HEK293 (cell line): ENCODE measurements around the gene ROBO1.

Experiments
- CTCF ChIA-PET: fragments of 350-600 bp; formaldehyde crosslinking; extraction: SDS; loops from one replicate; lab custom pipeline; 2021; ENCODE audit warnings: antibody characterized with exemption; lab: Yijun Ruan, JAX
- POLR2A ChIA-PET: fragments of 300-600 bp; formaldehyde crosslinking; extraction: SDS; loops from one replicate; lab custom pipeline; 2020; ENCODE audit warnings: antibody characterized with exemption, inconsistent platforms; lab: Yijun Ruan, JAX
- H3K27ac ChIP-seq: fragments of 200-500 bp; sonication (Bioruptor generic); 2 replicates; pipeline ENCODE4 v1.5.1; 2014; ENCODE audit warnings: low read depth, low read length, control low read depth, inconsistent platforms; ENCODE audit errors: extremely low read depth
- H3K36me3 ChIP-seq, 2 experiments: fragments of 200-500 bp in 1 of 2; sonication (Bioruptor generic) in 1 of 2; 1 replicate in 1 of 2; 2 replicates in 1 of 2; pipeline ENCODE4 v1.5.1; 2014 to 2017; ENCODE audit warnings: inconsistent platforms in 2 of 2, low read length in 2 of 2; ENCODE audit not compliant: control insufficient read depth in 2 of 2, insufficient read depth in 1 of 2
- H3K4me1 ChIP-seq: fragments of 200-500 bp; sonication (Bioruptor generic); 2 replicates; pipeline ENCODE4 v1.5.1; 2014; ENCODE audit warnings: mild to moderate bottlenecking, low read length, inconsistent platforms; ENCODE audit not compliant: control insufficient read depth, insufficient read depth
- H3K4me3 ChIP-seq: 2 replicates; pipeline ENCODE4 v1.5.1; 2011; ENCODE audit warnings: low read depth, mild to moderate bottlenecking, control low read depth, low read length, moderate library complexity
- H3K9me3 ChIP-seq: fragments of 200-500 bp; sonication (Bioruptor generic); 2 replicates; pipeline ENCODE4 v1.5.1; 2014; ENCODE audit warnings: low read depth, low read length, inconsistent platforms; ENCODE audit not compliant: control insufficient read depth, insufficient read depth
- BCL11A ChIP-seq: fragments of 450-650 bp; formaldehyde crosslinking; IDR thresholded peaks from 2 replicates; pipeline ENCODE4 v1.5.1; 2016; ENCODE audit warnings: low read depth, missing biosample characterization, missing genetic modification characterization
- BCL6B ChIP-seq: fragments of 450-650 bp; formaldehyde crosslinking; IDR thresholded peaks from 2 replicates; pipeline ENCODE4 v1.5.1; 2017; ENCODE audit warnings: missing biosample characterization, missing genetic modification characterization
- EGR2 ChIP-seq: fragments of 450-650 bp; formaldehyde crosslinking; IDR thresholded peaks from 2 replicates; pipeline ENCODE4 v1.5.1; 2016; ENCODE audit warnings: low read depth, missing biosample characterization, missing genetic modification characterization
- HOXD13 ChIP-seq: sonication (generic); formaldehyde crosslinking; IDR thresholded peaks from 2 replicates; pipeline ENCODE4 v1.8.0; 2022; ENCODE audit warnings: missing genetic modification reagents, borderline replicate concordance
- MZF1 ChIP-seq: fragments of 450-650 bp; formaldehyde crosslinking; IDR thresholded peaks from 2 replicates; pipeline ENCODE4 v1.5.1; 2017; ENCODE audit warnings: missing biosample characterization, missing genetic modification characterization, borderline replicate concordance
- PRDM1 ChIP-seq: fragments of 450-650 bp; formaldehyde crosslinking; IDR thresholded peaks from 2 replicates; pipeline ENCODE4; 2016; ENCODE audit warnings: missing biosample characterization, missing genetic modification characterization
- PRDM4 ChIP-seq: fragments of 450-650 bp; formaldehyde crosslinking; IDR thresholded peaks from 2 replicates; pipeline ENCODE4 v1.5.1; 2017; ENCODE audit warnings: missing biosample characterization, missing genetic modification characterization
- ZBTB1 ChIP-seq: fragments of 450-650 bp; formaldehyde crosslinking; IDR thresholded peaks from 2 replicates; pipeline ENCODE4 v1.5.1; 2016; ENCODE audit warnings: missing biosample characterization, missing genetic modification characterization
- ZBTB48 ChIP-seq: fragments of 450-650 bp; formaldehyde crosslinking; IDR thresholded peaks from 2 replicates; pipeline ENCODE4 v1.5.1; 2016; ENCODE audit warnings: missing biosample characterization, missing genetic modification characterization
- ZBTB8A ChIP-seq: fragments of 450-650 bp; formaldehyde crosslinking; IDR thresholded peaks from 2 replicates; pipeline ENCODE4 v1.5.1; 2016; ENCODE audit warnings: missing biosample characterization, missing genetic modification characterization
- ZNF121 ChIP-seq: fragments of 450-650 bp; formaldehyde crosslinking; IDR thresholded peaks from 2 replicates; pipeline ENCODE4 v1.5.1; 2016; ENCODE audit warnings: missing biosample characterization, missing genetic modification characterization
- ZNF239 ChIP-seq: fragments of 450-650 bp; formaldehyde crosslinking; IDR thresholded peaks from 2 replicates; pipeline ENCODE4 v1.5.1; 2016; ENCODE audit warnings: missing biosample characterization, missing genetic modification characterization
- ZNF26 ChIP-seq: fragments of 450-650 bp; formaldehyde crosslinking; IDR thresholded peaks from 2 replicates; pipeline ENCODE4 v1.5.1; 2016; ENCODE audit warnings: missing biosample characterization, missing genetic modification characterization
- ZNF266 ChIP-seq: fragments of 450-650 bp; formaldehyde crosslinking; IDR thresholded peaks from 2 replicates; pipeline ENCODE4 v1.5.1; 2016; ENCODE audit warnings: missing biosample characterization, missing genetic modification characterization, low read depth
- ZNF335 ChIP-seq: fragments of 450-650 bp; formaldehyde crosslinking; conservative IDR thresholded peaks from 2 replicates; pipeline ENCODE4 v1.5.1; 2016; ENCODE audit warnings: missing biosample characterization, missing genetic modification characterization
- ZNF37A ChIP-seq: fragments of 450-650 bp; IDR thresholded peaks from 2 replicates; pipeline ENCODE4 v1.5.1; 2018; ENCODE audit warnings: missing biosample characterization, missing genetic modification characterization
- ZNF394 ChIP-seq: fragments of 450-650 bp; formaldehyde crosslinking; IDR thresholded peaks from 2 replicates; pipeline ENCODE4 v1.5.1; 2016; ENCODE audit warnings: missing biosample characterization, missing genetic modification characterization, mild to moderate bottlenecking, moderate library complexity, borderline replicate concordance
- ZNF398 ChIP-seq: fragments of 450-650 bp; formaldehyde crosslinking; IDR thresholded peaks from 2 replicates; pipeline ENCODE4 v1.5.1; 2017; ENCODE audit warnings: missing biosample characterization, missing genetic modification characterization
- ZNF571 ChIP-seq: fragments of 450-650 bp; formaldehyde crosslinking; IDR thresholded peaks from 2 replicates; pipeline ENCODE4 v1.5.0; 2017; ENCODE audit warnings: missing biosample characterization, missing genetic modification characterization
- ZNF621 ChIP-seq: fragments of 450-650 bp; formaldehyde crosslinking; IDR thresholded peaks from 2 replicates; pipeline ENCODE4 v1.5.1; 2017; ENCODE audit warnings: missing biosample characterization, missing genetic modification characterization
- ZNF629 ChIP-seq: fragments of 450-650 bp; formaldehyde crosslinking; IDR thresholded peaks from 2 replicates; pipeline ENCODE4 v1.5.1; 2017; ENCODE audit warnings: missing biosample characterization, missing genetic modification characterization
- ZNF776 ChIP-seq: fragments of 450-650 bp; formaldehyde crosslinking; IDR thresholded peaks from 2 replicates; pipeline ENCODE4 v1.5.0; 2017; ENCODE audit warnings: missing biosample characterization, missing genetic modification characterization, borderline replicate concordance
- ZNF791 ChIP-seq: fragments of 450-650 bp; formaldehyde crosslinking; IDR thresholded peaks from 2 replicates; pipeline ENCODE4 v1.5.1; 2016; ENCODE audit warnings: missing biosample characterization, missing genetic modification characterization
- ZNF837 ChIP-seq: fragments of 450-650 bp; formaldehyde crosslinking; IDR thresholded peaks from 2 replicates; pipeline ENCODE4 v1.5.1; 2016; ENCODE audit warnings: missing biosample characterization, missing genetic modification characterization
- ZSCAN23 ChIP-seq: fragments of 450-650 bp; formaldehyde crosslinking; IDR thresholded peaks from 2 replicates; pipeline ENCODE4 v1.5.1; 2016; ENCODE audit warnings: missing biosample characterization, missing genetic modification characterization
- TF ChIP-seq, protein P1 (sequence below): fragments of 450-650 bp; formaldehyde crosslinking; IDR thresholded peaks from 2 replicates; pipeline ENCODE4 v1.5.1; 2017; ENCODE audit warnings: missing biosample characterization, mild to moderate bottlenecking, missing genetic modification characterization, moderate library complexity
- TF ChIP-seq, protein P2 (sequence below): sonication (generic); formaldehyde crosslinking; IDR thresholded peaks from 2 replicates; pipeline ENCODE4 v1.8.1; 2022; ENCODE audit warnings: mild to moderate bottlenecking, moderate library complexity, missing genetic modification reagents

The ROBO1 gene

GRCh38 chr3:78994174-78995027, 773.4 kb downstream of the ROBO1 start (continued):
- TF ChIP-seq ZNF394 (tag by site-specific recombination), result no peak
- no peak; the same call in 1 of the 2 replicates for TF ChIP-seq PRDM1 (tag by site-specific recombination)
- TF ChIP-seq ZNF121 (tag by site-specific recombination), result no peak
- peak; percentile 69 for TF ChIP-seq ZNF629 (tag by site-specific recombination)
- TF ChIP-seq, protein P1, sequence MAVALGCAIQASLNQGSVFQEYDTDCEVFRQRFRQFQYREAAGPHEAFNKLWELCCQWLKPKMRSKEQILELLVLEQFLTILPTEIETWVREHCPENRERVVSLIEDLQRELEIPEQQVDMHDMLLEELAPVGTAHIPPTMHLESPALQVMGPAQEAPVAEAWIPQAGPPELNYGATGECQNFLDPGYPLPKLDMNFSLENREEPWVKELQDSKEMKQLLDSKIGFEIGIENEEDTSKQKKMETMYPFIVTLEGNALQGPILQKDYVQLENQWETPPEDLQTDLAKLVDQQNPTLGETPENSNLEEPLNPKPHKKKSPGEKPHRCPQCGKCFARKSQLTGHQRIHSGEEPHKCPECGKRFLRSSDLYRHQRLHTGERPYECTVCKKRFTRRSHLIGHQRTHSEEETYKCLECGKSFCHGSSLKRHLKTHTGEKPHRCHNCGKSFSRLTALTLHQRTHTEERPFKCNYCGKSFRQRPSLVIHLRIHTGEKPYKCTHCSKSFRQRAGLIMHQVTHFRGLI (tag by site-specific recombination), result 0 out of 2 replicates have a peak, but pooled peaks have one; percentile 38
- peak; percentile 86 for TF ChIP-seq PRDM4 (tag by site-specific recombination)
- TF ChIP-seq BCL11A (tag by site-specific recombination), result peak; percentile 77; the same call in 1 of the 2 replicates
- no peak for TF ChIP-seq ZNF266
- TF ChIP-seq, protein P2, sequence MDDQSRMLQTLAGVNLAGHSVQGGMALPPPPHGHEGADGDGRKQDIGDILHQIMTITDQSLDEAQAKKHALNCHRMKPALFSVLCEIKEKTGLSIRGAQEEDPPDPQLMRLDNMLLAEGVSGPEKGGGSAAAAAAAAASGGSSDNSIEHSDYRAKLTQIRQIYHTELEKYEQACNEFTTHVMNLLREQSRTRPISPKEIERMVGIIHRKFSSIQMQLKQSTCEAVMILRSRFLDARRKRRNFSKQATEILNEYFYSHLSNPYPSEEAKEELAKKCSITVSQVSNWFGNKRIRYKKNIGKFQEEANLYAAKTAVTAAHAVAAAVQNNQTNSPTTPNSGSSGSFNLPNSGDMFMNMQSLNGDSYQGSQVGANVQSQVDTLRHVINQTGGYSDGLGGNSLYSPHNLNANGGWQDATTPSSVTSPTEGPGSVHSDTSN, result no peak
- peak; percentile 42; the same call in 1 of the 2 replicates for TF ChIP-seq ZBTB1 (tag by site-specific recombination)
- no peak for TF ChIP-seq ZNF621 (tag by site-specific recombination)
- TF ChIP-seq ZNF335 (tag by site-specific recombination), result no peak
- TF ChIP-seq ZNF791 (tag by site-specific recombination), result no peak
- no peak for TF ChIP-seq ZNF26 (tag by site-specific recombination)
- TF ChIP-seq ZNF837 (tag by site-specific recombination), result no peak
- TF ChIP-seq HOXD13 (CRISPR knock-in tag), result peak; percentile 70; the same call in 1 of the 2 replicates
- TF ChIP-seq ZNF776 (tag by site-specific recombination), result no peak
- TF ChIP-seq, all 188 proteins: peak for 53

DNA sequence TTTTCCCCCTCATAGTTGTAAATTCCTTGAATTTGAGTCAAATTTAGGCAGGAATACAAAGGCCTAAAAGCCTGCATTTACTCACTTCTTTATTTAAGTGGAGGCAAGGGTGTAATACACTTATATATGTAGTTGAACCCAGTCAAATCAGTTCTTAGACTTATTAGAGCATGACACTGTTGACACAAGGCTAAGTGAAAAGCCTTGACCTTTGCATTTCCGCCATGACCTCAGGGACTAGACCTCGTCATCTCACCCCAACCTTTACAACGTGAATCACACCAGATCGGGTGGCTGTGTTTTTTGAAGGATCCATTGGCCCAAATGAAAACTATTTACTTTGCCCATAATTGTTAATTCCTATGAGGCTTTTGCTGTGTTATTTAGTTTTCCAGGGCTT, 774.4 kb downstream of the ROBO1 start:
- POLR2A ChIA-PET, result interaction anchor here (1.7 kb wide), 1 partner anchor 26 kb away, joined by 10 read pairs; no protein-coding TSS in a partner anchor
- no peaks in the 10 kb centered on the region for H3K36me3 ChIP-seq
- peaks cover 21% of the 10 kb centered on the region for H3K4me1 ChIP-seq
- no peak overlapping the region for H3K27ac ChIP-seq
- no peak overlapping the region for H3K4me3 ChIP-seq
- CTCF ChIA-PET, result interaction anchor here (0.5 kb wide), 1 partner anchor 43 kb away, joined by 3 read pairs; no protein-coding TSS in a partner anchor
- H3K9me3 ChIP-seq, result no peaks in the 10 kb centered on the region
- TF ChIP-seq ZNF571 (tag by site-specific recombination) (no peak), EGR2 (tag by site-specific recombination) (no peak), ZBTB48 (tag by site-specific recombination) (no peak), ZNF37A (tag by site-specific recombination) (no peak), ZBTB8A (tag by site-specific recombination) (no peak), ZNF121 (tag by site-specific recombination) (no peak), ZNF398 (no peak), MZF1 (tag by site-specific recombination) (no peak), ZNF239 (tag by site-specific recombination) (no peak), BCL6B (no peak), ZSCAN23 (tag by site-specific recombination) (no peak)
